Measurements from ENCODE around the gene HECTD4. TPM values are rescaled to one million over a fixed set of nuclear protein-coding genes. Genes with fewer than 3 reads are reported as not detected.

The HECTD4 gene
- polyA plus RNA-seq, 1 donor from 2014 or later: 15.8 TPM

DNA sequence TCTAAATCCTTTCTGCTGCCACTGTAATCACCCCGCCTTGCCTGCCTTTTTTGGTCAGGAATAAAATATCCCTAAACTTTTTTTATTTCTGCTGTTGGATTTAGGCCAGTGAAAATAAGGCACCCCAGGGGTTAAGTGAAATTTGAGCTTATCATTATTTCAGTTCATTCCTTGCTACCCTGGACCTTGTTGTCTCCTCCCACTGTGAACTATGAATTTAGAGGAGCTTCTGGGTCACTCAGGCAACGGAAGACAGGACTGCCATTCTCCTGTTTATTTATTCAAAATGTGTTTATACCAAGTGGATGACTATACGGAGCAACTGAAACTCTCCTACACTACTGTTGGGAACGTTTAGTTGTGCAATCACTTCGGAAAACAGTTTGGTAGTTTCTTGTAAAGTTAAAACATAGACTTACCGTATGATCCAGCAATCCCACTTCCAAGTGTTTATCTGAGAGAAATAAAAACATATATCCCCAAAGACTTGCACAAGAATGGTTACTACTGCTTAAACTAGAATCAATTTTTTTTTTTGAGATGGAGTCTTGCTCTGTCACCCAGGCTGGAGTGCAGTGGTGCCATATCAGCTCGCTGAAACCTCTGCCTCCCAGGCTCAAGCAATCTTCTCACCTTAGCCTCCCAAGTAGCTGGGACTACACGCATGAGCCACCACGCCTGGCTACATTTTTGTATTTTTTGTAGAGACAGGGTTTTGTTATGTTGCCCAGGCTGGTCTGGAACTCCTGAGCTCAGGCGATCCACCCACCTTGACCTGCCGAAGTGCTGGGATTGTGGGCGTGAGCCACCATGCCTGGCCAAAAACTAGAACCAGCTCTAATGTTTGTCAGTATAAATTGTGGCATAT lies 259.2 kb downstream of the HECTD4 start:
- Histone ChIP-seq H3K9ac (ENCODE audit: low read length) (no peak overlapping the region), H3K4me2 (ENCODE audit: low read length) (no peak overlapping the region), H3F3A (ENCODE audit: insufficient read depth, low read length, poor library complexity, severe bottlenecking) (no peaks in the 10 kb centered on the region), H3K79me2 (replicated peaks; ENCODE audit: insufficient read depth, low read length) (peaks cover 12% of the 10 kb centered on the region), H3K9me3 (ENCODE audit: low read length) (no peaks in the 10 kb centered on the region), H4K20me1 (ENCODE audit: insufficient read depth) (no peaks in the 10 kb centered on the region), H3K27me3 (ENCODE audit: insufficient read depth, low read depth, low read length) (no peaks in the 10 kb centered on the region), H2AFZ (ENCODE audit: low read depth, low read length) (no peak overlapping the region), H3K9me2 (ENCODE audit: insufficient read depth, low read length) (no peaks in the 10 kb centered on the region), H3K4me3 (ENCODE audit: low read length) (no peak overlapping the region), H3K36me3 (ENCODE audit: insufficient read depth, low read length) (no peaks in the 10 kb centered on the region), H3K27ac (ENCODE audit: low read length) (no peak overlapping the region)
- TF ChIP-seq EZH2 (IDR thresholded peaks at IDR 0.05; ENCODE audit: borderline replicate concordance, insufficient read depth, low read length, poor library complexity, severe bottlenecking) (no peak), RAD21 (conservative IDR thresholded peaks at IDR 0.05) (no peak), EP300 (conservative IDR thresholded peaks at IDR 0.05; ENCODE audit: poor library complexity, severe bottlenecking) (no peak), POLR2AphosphoS5 (IDR thresholded peaks at IDR 0.05) (no peak), SMC3 (conservative IDR thresholded peaks at IDR 0.05; ENCODE audit: poor library complexity) (no peak), TAF1 (IDR thresholded peaks at IDR 0.05; ENCODE audit: low read depth) (no peak), MXI1 (conservative IDR thresholded peaks at IDR 0.05; ENCODE audit: poor library complexity, severe bottlenecking) (no peak)
- TF ChIP-seq, protein P1, sequence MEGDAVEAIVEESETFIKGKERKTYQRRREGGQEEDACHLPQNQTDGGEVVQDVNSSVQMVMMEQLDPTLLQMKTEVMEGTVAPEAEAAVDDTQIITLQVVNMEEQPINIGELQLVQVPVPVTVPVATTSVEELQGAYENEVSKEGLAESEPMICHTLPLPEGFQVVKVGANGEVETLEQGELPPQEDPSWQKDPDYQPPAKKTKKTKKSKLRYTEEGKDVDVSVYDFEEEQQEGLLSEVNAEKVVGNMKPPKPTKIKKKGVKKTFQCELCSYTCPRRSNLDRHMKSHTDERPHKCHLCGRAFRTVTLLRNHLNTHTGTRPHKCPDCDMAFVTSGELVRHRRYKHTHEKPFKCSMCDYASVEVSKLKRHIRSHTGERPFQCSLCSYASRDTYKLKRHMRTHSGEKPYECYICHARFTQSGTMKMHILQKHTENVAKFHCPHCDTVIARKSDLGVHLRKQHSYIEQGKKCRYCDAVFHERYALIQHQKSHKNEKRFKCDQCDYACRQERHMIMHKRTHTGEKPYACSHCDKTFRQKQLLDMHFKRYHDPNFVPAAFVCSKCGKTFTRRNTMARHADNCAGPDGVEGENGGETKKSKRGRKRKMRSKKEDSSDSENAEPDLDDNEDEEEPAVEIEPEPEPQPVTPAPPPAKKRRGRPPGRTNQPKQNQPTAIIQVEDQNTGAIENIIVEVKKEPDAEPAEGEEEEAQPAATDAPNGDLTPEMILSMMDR (IDR thresholded peaks at IDR 0.05; ENCODE audit: poor library complexity, severe bottlenecking): no peak
- TF ChIP-seq, protein P2, sequence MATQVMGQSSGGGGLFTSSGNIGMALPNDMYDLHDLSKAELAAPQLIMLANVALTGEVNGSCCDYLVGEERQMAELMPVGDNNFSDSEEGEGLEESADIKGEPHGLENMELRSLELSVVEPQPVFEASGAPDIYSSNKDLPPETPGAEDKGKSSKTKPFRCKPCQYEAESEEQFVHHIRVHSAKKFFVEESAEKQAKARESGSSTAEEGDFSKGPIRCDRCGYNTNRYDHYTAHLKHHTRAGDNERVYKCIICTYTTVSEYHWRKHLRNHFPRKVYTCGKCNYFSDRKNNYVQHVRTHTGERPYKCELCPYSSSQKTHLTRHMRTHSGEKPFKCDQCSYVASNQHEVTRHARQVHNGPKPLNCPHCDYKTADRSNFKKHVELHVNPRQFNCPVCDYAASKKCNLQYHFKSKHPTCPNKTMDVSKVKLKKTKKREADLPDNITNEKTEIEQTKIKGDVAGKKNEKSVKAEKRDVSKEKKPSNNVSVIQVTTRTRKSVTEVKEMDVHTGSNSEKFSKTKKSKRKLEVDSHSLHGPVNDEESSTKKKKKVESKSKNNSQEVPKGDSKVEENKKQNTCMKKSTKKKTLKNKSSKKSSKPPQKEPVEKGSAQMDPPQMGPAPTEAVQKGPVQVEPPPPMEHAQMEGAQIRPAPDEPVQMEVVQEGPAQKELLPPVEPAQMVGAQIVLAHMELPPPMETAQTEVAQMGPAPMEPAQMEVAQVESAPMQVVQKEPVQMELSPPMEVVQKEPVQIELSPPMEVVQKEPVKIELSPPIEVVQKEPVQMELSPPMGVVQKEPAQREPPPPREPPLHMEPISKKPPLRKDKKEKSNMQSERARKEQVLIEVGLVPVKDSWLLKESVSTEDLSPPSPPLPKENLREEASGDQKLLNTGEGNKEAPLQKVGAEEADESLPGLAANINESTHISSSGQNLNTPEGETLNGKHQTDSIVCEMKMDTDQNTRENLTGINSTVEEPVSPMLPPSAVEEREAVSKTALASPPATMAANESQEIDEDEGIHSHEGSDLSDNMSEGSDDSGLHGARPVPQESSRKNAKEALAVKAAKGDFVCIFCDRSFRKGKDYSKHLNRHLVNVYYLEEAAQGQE (IDR thresholded peaks at IDR 0.05; ENCODE audit: borderline replicate concordance): no peak

DNA sequence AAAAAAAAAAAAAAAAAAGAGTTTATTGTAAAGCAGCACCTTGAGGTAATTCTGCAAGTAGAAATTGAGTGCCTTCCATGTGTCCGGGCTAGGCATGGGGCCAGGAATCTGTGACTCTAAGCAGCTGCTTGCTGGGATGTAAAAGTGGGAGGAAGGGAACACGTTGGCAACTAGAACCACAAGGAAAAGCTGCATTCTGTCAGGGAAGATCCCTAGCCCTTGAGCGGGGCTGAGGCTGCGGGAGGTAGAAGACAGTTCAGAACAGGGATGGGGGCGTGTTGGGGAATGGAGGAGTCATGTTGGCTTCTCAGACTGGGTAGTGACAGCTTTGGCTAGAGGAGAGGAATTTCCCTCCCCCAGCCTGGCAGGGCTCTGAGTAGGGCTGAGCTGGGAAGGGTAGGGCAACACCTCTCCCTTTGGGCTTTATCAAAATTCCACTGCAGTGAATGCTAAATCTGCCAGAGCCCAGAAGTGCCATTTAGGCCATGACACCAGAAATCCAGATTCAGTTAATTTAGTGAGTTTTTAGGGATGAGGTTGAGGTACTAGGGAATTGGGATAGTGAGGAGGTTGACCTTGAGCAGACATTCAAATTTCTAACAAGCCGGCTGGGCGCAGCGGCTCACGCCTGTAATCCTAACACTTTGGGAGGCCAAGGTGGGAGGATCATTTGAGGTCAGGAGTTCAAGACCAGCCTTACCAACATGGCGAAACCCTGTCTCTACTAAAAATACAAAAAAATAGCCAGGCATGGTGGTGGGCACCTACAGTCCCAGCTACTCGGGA lies 260.3 kb downstream of the HECTD4 start:
- Histone ChIP-seq H3K4me2 (ENCODE audit: low read length) (no peak overlapping the region), H3K9ac (ENCODE audit: low read length) (no peak overlapping the region), H3K79me2 (replicated peaks; ENCODE audit: insufficient read depth, low read length) (peaks cover 7% of the 10 kb centered on the region), H3K9me3 (ENCODE audit: low read length) (no peaks in the 10 kb centered on the region), H3K9me2 (ENCODE audit: insufficient read depth, low read length) (no peaks in the 10 kb centered on the region), H3K36me3 (ENCODE audit: insufficient read depth, low read length) (no peaks in the 10 kb centered on the region), H4K20me1 (ENCODE audit: insufficient read depth) (no peaks in the 10 kb centered on the region), H3K27me3 (ENCODE audit: insufficient read depth, low read depth, low read length) (no peaks in the 10 kb centered on the region), H3K27ac (ENCODE audit: low read length) (no peak overlapping the region), H2AFZ (ENCODE audit: low read depth, low read length) (no peak overlapping the region), H3F3A (ENCODE audit: insufficient read depth, low read length, poor library complexity, severe bottlenecking) (no peaks in the 10 kb centered on the region), H3K4me3 (ENCODE audit: low read length) (no peak overlapping the region)
- TF ChIP-seq TAF1 (IDR thresholded peaks at IDR 0.05; ENCODE audit: low read depth): no peak
- no peak for TF ChIP-seq EZH2 (IDR thresholded peaks at IDR 0.05; ENCODE audit: borderline replicate concordance, insufficient read depth, low read length, poor library complexity, severe bottlenecking)
- no peak for TF ChIP-seq EP300 (conservative IDR thresholded peaks at IDR 0.05; ENCODE audit: poor library complexity, severe bottlenecking)
- TF ChIP-seq POLR2AphosphoS5 (IDR thresholded peaks at IDR 0.05): no peak
- TF ChIP-seq, protein P1 (IDR thresholded peaks at IDR 0.05; ENCODE audit: poor library complexity, severe bottlenecking): no peak
- TF ChIP-seq, protein P2 (IDR thresholded peaks at IDR 0.05; ENCODE audit: borderline replicate concordance): no peak
- no peak for TF ChIP-seq RAD21 (conservative IDR thresholded peaks at IDR 0.05)
- no peak for TF ChIP-seq MXI1 (conservative IDR thresholded peaks at IDR 0.05; ENCODE audit: poor library complexity, severe bottlenecking)
- no peak for TF ChIP-seq SMC3 (conservative IDR thresholded peaks at IDR 0.05; ENCODE audit: poor library complexity)

Measured in neural cell (in vitro differentiated cells).